HCT116 (cell line): Measurements from ENCODE around the gene SRGAP3. TPM values are rescaled to one million over a fixed set of nuclear protein-coding genes. Genes with fewer than 3 reads are reported as not detected.

Experiments used
- ATAC-seq: fragments of 200-7000 bp; cut with Tn5 transposase; 2 replicates; pipeline ENCODE4 v1.9.1; 2020; ENCODE audit warnings: mild to moderate bottlenecking, moderate library complexity
- BruUV-seq: library from RNA; stranded (reverse); fragments of 400-500 nt; replicated peaks from 2 replicates; lab custom pipeline; 2021; lab: Mats Ljungman, UMichigan
- CTCF ChIA-PET: fragments of 300-600 bp; sonication (Branson Sonifier 250); formaldehyde crosslinking; loops from one replicate; lab custom pipeline; 2021; ENCODE audit warnings: antibody characterized with exemption; lab: Charles Lee
- POLR2A ChIA-PET: fragments of 300-600, 350-600 bp; sonication (Branson Sonifier 250); formaldehyde crosslinking; loops from one replicate; lab custom pipeline; 2021; ENCODE audit warnings: antibody characterized with exemption; lab: Charles Lee
- RAD21 ChIA-PET, 2 experiments: fragments of 300-600 bp; sonication (Branson Sonifier 250); formaldehyde crosslinking; loops; one replicate each; lab custom pipeline; 2023; ENCODE audit warnings: low total read pairs in 2 of 2; ENCODE audit not compliant: uncharacterized antibody in 2 of 2, unreplicated experiment in 2 of 2, low non-redundant PET in 1 of 2; lab: Charles Lee
- DNase-seq: peaks from one replicate; pipeline ENCODE4 v3.0.0-alpha.2; 2010; ENCODE audit warnings: low read depth, low spot score
- H2AFZ ChIP-seq: fragments of 200-600 bp; shearing (Covaris generic), sonication (generic); 2 replicates; pipeline ENCODE4 v1.6.1; 2017; ENCODE audit warnings: low read depth, mixed run types, mixed read lengths, antibody characterized with exemption, low read length; ENCODE audit not compliant: poor library complexity, severe bottlenecking
- H3K27ac ChIP-seq: 2 replicates; pipeline ENCODE4 v1.5.1; 2012; ENCODE audit warnings: low read depth, low read length
- H3K27me3 ChIP-seq: fragments of 200-600 bp; sonication (generic); 2 replicates; pipeline ENCODE4 v1.6.1; 2016; ENCODE audit warnings: mixed run types, low read length, mixed read lengths; ENCODE audit not compliant: insufficient read depth
- H3K36me3 ChIP-seq, 2 experiments: fragments of 200-500 bp in 1 of 2; fragments of 200-600 bp in 1 of 2; sonication (Bioruptor generic) in 1 of 2; sonication (generic) in 1 of 2; 2 replicates each; pipeline versions ENCODE4 v1.5.1 to v1.6.1; 2014 to 2016; ENCODE audit warnings: low read length in 2 of 2, inconsistent platforms in 1 of 2, mixed read lengths in 1 of 2, mixed run types in 1 of 2; ENCODE audit not compliant: insufficient read depth in 2 of 2, control insufficient read depth in 1 of 2
- H3K4me1 ChIP-seq, 2 experiments: fragments of 200-600 bp in 1 of 2; sonication (generic) in 1 of 2; 2 replicates each; pipeline versions ENCODE4 v1.5.1 to v1.6.1; 2012 to 2017; ENCODE audit warnings: low read length in 2 of 2, inconsistent platforms in 1 of 2, mild to moderate bottlenecking in 1 of 2, mixed read lengths in 1 of 2, mixed run types in 1 of 2, moderate library complexity in 1 of 2; ENCODE audit not compliant: insufficient read depth in 2 of 2, control insufficient read depth in 1 of 2
- H3K4me2 ChIP-seq: fragments of 200-600 bp; sonication (generic); 2 replicates; pipeline ENCODE4 v1.6.1; 2017; ENCODE audit warnings: mixed run types, low read length, mixed read lengths
- H3K4me3 ChIP-seq, 2 experiments: fragments of 200-600 bp in 1 of 2; sonication (generic) in 1 of 2; replicated peaks in 1 of 2; 2 replicates each; pipeline ENCODE4 v1.5.1; 2011 to 2016; ENCODE audit warnings: low read length in 2 of 2, control low read depth in 1 of 2, low read depth in 1 of 2, mild to moderate bottlenecking in 1 of 2, mixed read lengths in 1 of 2, mixed run types in 1 of 2
- H3K79me2 ChIP-seq: fragments of 200-600 bp; sonication (generic); 2 replicates; pipeline ENCODE4 v1.6.1; 2017; ENCODE audit warnings: mild to moderate bottlenecking, mixed run types, low read length, moderate library complexity, mixed read lengths; ENCODE audit not compliant: insufficient read depth
- H3K9ac ChIP-seq: fragments of 200-600 bp; sonication (generic); 2 replicates; pipeline ENCODE4 v1.6.1; 2016; ENCODE audit warnings: low read length, mixed read lengths
- H3K9me2 ChIP-seq: fragments of 200-600 bp; sonication (generic), shearing (Covaris generic); 2 replicates; pipeline ENCODE4 v1.6.1; 2017; ENCODE audit warnings: mixed run types, mild to moderate bottlenecking, moderate library complexity; ENCODE audit not compliant: insufficient read depth
- H3K9me3 ChIP-seq, 2 experiments: fragments of 200-500 bp in 1 of 2; fragments of 200-600 bp in 1 of 2; sonication (Bioruptor generic) in 1 of 2; sonication (generic) in 1 of 2; 2 replicates each; pipeline ENCODE4 v1.6.1; 2014 to 2017; ENCODE audit warnings: low read length in 2 of 2, mixed read lengths in 2 of 2, inconsistent platforms in 1 of 2, low read depth in 1 of 2, mild to moderate bottlenecking in 1 of 2, mixed run types in 1 of 2, moderate library complexity in 1 of 2; ENCODE audit not compliant: control insufficient read depth in 1 of 2, insufficient read depth in 1 of 2
- H4K20me1 ChIP-seq: fragments of 200-600 bp; sonication (generic), shearing (Covaris generic); 2 replicates; pipeline ENCODE4 v1.6.1; 2017; ENCODE audit warnings: mixed run types, mild to moderate bottlenecking, moderate library complexity; ENCODE audit not compliant: insufficient read depth
- ATF3 ChIP-seq: IDR thresholded peaks from 2 replicates; pipeline ENCODE4 v1.6.1; 2012
- CBX3 ChIP-seq: IDR thresholded peaks from 2 replicates; pipeline ENCODE4 v1.6.1; 2012; ENCODE audit warnings: low read depth
- CEBPB ChIP-seq: IDR thresholded peaks from 2 replicates; pipeline ENCODE4 v1.6.1; 2012; ENCODE audit warnings: low read depth
- ELF1 ChIP-seq: IDR thresholded peaks from 2 replicates; pipeline ENCODE4 v1.6.1; 2012; ENCODE audit warnings: low read depth, borderline replicate concordance
- EZH2phosphoT487 ChIP-seq: fragments of 200-600 bp; IDR thresholded peaks from 2 replicates; pipeline ENCODE4 v1.6.1; 2018; ENCODE audit warnings: antibody characterized with exemption, borderline replicate concordance
- FOSL1 ChIP-seq: IDR thresholded peaks from 2 replicates; pipeline ENCODE4 v1.6.1; 2012; ENCODE audit warnings: low read depth
- MAX ChIP-seq: IDR thresholded peaks from 2 replicates; pipeline ENCODE4 v1.6.1; 2012
- POLR2A ChIP-seq: IDR thresholded peaks from 2 replicates; pipeline ENCODE4 v1.7.0; 2011; ENCODE audit warnings: borderline replicate concordance; ENCODE audit not compliant: insufficient read depth, insufficient read length; ENCODE audit errors: extremely low read depth
- POLR2AphosphoS5 ChIP-seq: IDR thresholded peaks from 2 replicates; pipeline ENCODE4 v1.6.1; 2011; ENCODE audit warnings: mild to moderate bottlenecking, low read depth, low read length, moderate library complexity
- RAD21 ChIP-seq: IDR thresholded peaks from 2 replicates; pipeline ENCODE4 v1.6.1; 2012; ENCODE audit warnings: low read depth, mild to moderate bottlenecking
- SIN3A ChIP-seq: IDR thresholded peaks from 2 replicates; pipeline ENCODE4 v1.6.1; 2012; ENCODE audit warnings: low read depth
- SP1 ChIP-seq: IDR thresholded peaks from 2 replicates; pipeline ENCODE4 v1.6.1; 2012; ENCODE audit warnings: low read depth
- SRF ChIP-seq: IDR thresholded peaks from 2 replicates; pipeline ENCODE4 v1.6.1; 2012; ENCODE audit warnings: low read depth
- TCF7L2 ChIP-seq: IDR thresholded peaks from 2 replicates; pipeline ENCODE4 v1.7.0; 2011; ENCODE audit warnings: borderline replicate concordance, inconsistent platforms; ENCODE audit not compliant: insufficient read depth, insufficient read length; ENCODE audit errors: extremely low read depth
- YY1 ChIP-seq: IDR thresholded peaks from 2 replicates; pipeline ENCODE4 v1.6.1; 2011; ENCODE audit warnings: low read length, low read depth, moderate library complexity, mild to moderate bottlenecking; ENCODE audit not compliant: insufficient replicate concordance; ENCODE audit errors: extremely low read depth
- ZFX ChIP-seq: fragments of 450-650 bp; IDR thresholded peaks from 2 replicates; pipeline ENCODE4 v1.6.1; 2017
- ZNF274 ChIP-seq: fragments of 200-500 bp; sonication (Bioruptor generic); IDR thresholded peaks from 2 replicates; pipeline ENCODE4 v1.6.1; 2014; ENCODE audit warnings: mild to moderate bottlenecking, low read depth, low read length, inconsistent platforms
- intact Hi-C: fragments of 100-400 bp; cut with micrococcal nuclease; formaldehyde crosslinking; loops from 2 replicates; pipeline ENCODE4 v1.10.0; 2022
- total RNA-seq: library from RNA; stranded (reverse); gene quantifications from one replicate; pipeline ENCODE4 v1.2.1, GENCODE V29; 2021; ENCODE audit not compliant: unreplicated experiment
- TF ChIP-seq, protein P1 (sequence below): IDR thresholded peaks from 2 replicates; pipeline ENCODE4 v1.6.1; 2012; ENCODE audit warnings: low read depth
- TF ChIP-seq, protein P2 (sequence below), 3 experiments: fragments of 200-600 bp in 1 of 3; sonication (generic) in 1 of 3; IDR thresholded peaks in 2 of 3; conservative IDR thresholded peaks in 1 of 3; 2 replicates each; pipeline ENCODE4 v1.5.1; 2012 to 2017; ENCODE audit warnings: low read depth in 2 of 3, low read length in 2 of 3, antibody characterized with exemption in 1 of 3, borderline replicate concordance in 1 of 3, control low read depth in 1 of 3, mild to moderate bottlenecking in 1 of 3, mixed read lengths in 1 of 3, mixed run types in 1 of 3, moderate library complexity in 1 of 3; ENCODE audit not compliant: insufficient read depth in 1 of 3

The SRGAP3 gene
- total RNA-seq, 1 experiment from 2014 or later = 8.3 TPM

DNA sequence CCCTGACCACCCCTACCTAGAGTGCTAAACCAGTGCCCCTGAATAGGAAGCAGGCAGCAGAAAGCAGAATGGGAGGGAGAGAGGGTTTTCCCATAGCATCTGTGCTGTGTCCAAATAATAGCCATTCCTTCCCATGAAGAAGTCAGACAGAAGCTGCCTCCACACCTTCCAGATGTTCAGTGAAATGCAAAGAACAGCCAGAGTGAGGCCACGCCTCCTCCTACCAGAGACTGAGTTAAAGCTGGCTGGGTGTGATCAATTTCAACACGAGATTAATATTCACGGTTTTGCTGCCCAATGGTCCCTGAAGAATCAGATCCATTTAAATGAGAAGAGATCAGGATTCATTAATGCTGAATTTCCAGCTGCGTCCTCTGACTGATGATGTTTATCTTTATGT is 111.8 kb downstream of the SRGAP3 start:
- ChIA-PET POLR2A (no interaction called here), RAD21 (no interaction called here)
- H3K9ac ChIP-seq = no peak overlapping the region
- no peaks in the 10 kb centered on the region for H3K4me1 ChIP-seq
- no TSS peak for BruUV-seq
- no peak overlapping the region for H3K4me3 ChIP-seq
- H3K27me3 ChIP-seq = no peaks in the 10 kb centered on the region
- TF ChIP-seq SP1 (no peak), YY1 (no peak), POLR2A (no peak), RAD21 (no peak), ZFX (no peak), SRF (no peak), TCF7L2 (no peak), ATF3 (no peak), EZH2phosphoT487 (no peak), CBX3 (no peak), FOSL1 (no peak), POLR2AphosphoS5 (no peak), SIN3A (no peak), MAX (no peak), ELF1 (no peak), CEBPB (no peak), ZNF274 (no peak)
- TF ChIP-seq, protein P1, sequence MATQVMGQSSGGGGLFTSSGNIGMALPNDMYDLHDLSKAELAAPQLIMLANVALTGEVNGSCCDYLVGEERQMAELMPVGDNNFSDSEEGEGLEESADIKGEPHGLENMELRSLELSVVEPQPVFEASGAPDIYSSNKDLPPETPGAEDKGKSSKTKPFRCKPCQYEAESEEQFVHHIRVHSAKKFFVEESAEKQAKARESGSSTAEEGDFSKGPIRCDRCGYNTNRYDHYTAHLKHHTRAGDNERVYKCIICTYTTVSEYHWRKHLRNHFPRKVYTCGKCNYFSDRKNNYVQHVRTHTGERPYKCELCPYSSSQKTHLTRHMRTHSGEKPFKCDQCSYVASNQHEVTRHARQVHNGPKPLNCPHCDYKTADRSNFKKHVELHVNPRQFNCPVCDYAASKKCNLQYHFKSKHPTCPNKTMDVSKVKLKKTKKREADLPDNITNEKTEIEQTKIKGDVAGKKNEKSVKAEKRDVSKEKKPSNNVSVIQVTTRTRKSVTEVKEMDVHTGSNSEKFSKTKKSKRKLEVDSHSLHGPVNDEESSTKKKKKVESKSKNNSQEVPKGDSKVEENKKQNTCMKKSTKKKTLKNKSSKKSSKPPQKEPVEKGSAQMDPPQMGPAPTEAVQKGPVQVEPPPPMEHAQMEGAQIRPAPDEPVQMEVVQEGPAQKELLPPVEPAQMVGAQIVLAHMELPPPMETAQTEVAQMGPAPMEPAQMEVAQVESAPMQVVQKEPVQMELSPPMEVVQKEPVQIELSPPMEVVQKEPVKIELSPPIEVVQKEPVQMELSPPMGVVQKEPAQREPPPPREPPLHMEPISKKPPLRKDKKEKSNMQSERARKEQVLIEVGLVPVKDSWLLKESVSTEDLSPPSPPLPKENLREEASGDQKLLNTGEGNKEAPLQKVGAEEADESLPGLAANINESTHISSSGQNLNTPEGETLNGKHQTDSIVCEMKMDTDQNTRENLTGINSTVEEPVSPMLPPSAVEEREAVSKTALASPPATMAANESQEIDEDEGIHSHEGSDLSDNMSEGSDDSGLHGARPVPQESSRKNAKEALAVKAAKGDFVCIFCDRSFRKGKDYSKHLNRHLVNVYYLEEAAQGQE = no peak
- TF ChIP-seq, protein P2, sequence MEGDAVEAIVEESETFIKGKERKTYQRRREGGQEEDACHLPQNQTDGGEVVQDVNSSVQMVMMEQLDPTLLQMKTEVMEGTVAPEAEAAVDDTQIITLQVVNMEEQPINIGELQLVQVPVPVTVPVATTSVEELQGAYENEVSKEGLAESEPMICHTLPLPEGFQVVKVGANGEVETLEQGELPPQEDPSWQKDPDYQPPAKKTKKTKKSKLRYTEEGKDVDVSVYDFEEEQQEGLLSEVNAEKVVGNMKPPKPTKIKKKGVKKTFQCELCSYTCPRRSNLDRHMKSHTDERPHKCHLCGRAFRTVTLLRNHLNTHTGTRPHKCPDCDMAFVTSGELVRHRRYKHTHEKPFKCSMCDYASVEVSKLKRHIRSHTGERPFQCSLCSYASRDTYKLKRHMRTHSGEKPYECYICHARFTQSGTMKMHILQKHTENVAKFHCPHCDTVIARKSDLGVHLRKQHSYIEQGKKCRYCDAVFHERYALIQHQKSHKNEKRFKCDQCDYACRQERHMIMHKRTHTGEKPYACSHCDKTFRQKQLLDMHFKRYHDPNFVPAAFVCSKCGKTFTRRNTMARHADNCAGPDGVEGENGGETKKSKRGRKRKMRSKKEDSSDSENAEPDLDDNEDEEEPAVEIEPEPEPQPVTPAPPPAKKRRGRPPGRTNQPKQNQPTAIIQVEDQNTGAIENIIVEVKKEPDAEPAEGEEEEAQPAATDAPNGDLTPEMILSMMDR (IDR thresholded peaks at IDR 0.05 in 2 of 3, conservative IDR thresholded peaks at IDR 0.05 in 1 of 3; ENCODE audit: borderline replicate concordance in 1 of 3, insufficient read depth in 1 of 3, low read depth in 2 of 3, low read length in 2 of 3) = no peak
- TF ChIP-seq, all 23 proteins: peak for 0
- intact Hi-C loops = no loop called here
- Histone ChIP-seq H3K4me2 (no peak overlapping the region), H3K36me3 (no peaks in the 10 kb centered on the region), H3K9me2 (no peaks in the 10 kb centered on the region), H3K79me2 (no peaks in the 10 kb centered on the region), H2AFZ (no peak overlapping the region), H4K20me1 (no peaks in the 10 kb centered on the region), H3K9me3 (no peaks in the 10 kb centered on the region), H3K27ac (no peak overlapping the region)
- no peak for ATAC-seq
- no peak for DNase-seq
- CTCF ChIA-PET = no interaction called here
